HG02884 (cell line): ENCODE results near the gene ZEB1.
"Not testable (repeated sequence)": the region's sequence is repeated elsewhere in the genome, so short reads cannot be mapped to it uniquely, and the experiment has no call there.

ENCODE experiments used
- ATAC-seq: cut with Tn5 transposase; IDR thresholded peaks from one replicate; pipeline ENCODE4 v1.9.1; 2021; ENCODE audit warnings: mild to moderate bottlenecking, moderate library complexity; ENCODE audit not compliant: unreplicated experiment

ZEB1 gene

GRCh38 chr10:31413325-31413724 lies 94.3 kb downstream of the ZEB1 start:
- ATAC-seq, result no peak

DNA sequence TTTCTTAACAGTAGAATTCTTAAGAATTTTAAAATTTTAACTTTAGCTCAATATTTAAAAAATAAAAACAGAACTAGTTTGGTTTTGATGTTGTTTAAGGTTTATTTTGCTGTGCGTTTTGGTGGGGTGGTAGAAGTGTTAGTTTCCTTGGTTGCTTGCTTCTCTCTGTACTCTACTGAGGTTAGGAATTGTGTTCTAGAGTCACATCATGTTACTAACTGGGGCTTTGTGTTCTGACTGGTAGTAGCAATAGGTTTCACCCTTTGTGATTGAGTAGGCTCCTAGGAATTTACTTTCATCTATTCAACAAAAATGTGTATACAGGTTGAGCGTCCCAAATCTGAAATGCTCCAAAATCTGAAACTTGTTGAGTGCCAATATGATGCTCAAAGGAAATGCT lies 99.5 kb downstream of the ZEB1 start:
- ATAC-seq, result no peak

- ATAC-seq, result no peak
Observed at GRCh38 chr10:31419394-31420063, 100.5 kb downstream of the ZEB1 start.

GRCh38 chr10:31421322-31421721 lies 102.3 kb downstream of the ZEB1 start:
- ATAC-seq, result no peak

DNA sequence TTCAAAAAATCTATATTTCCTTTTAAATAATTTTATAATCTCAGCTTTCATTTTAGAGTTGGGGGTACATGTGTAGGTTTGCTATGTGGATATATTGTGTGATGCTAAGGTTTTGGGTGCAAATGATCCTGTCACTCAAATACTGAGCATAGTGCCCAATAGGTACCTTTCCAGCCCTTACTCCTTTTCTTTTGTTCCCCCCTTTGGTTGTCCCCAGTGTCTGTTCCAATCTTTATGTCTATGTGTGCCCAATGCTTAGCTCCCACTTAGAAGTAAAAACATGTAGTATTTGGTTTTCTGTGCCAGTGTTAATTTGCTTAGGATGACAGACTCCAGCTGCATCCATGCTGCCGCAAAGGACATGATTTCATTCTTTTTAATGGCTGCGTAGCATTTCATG lies 103.6 kb downstream of the ZEB1 start:
- ATAC-seq, result no peak

DNA sequence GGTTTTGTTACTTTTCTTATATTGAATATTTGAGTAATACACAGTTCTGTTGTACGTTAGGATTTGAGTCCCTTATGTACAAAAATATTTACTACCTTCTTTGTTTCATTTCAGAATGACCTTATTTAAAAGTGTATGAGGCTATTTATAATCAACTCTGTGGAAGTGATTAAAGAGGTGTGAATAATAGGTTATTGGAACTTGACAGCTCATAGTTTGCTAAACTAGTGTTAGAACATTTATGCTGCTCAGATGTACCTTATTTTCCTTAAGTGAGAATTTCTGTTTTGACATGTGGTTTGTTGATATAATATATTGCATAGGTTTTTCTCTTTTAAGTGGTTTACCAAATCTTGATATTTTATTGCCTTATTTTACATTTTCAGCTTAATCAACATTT lies 105.5 kb downstream of the ZEB1 start:
- no peak for ATAC-seq

DNA sequence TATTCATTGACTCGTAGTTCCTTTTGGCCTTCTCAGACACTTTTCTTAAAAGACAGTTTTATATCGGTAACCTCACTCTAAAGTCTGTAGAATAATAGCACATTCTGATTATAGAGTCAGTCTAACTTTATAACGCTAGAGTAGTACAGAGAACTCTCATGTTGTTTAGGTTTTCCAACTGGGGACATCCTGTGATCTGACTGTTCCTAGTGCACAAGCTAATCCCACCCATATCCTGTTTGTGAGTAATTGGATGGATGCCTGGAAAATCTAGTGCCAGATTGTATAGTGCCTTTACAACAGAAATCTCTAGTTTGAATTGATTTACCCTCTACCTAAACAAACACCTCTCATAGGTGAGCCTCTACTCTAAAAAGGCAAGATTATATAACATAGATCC lies 107.4 kb downstream of the ZEB1 start:
- ATAC-seq, result no peak

- ATAC-seq, result not testable (repeated sequence)
Observed at GRCh38 chr10:31427334-31427733, 108.3 kb downstream of the ZEB1 start.

DNA sequence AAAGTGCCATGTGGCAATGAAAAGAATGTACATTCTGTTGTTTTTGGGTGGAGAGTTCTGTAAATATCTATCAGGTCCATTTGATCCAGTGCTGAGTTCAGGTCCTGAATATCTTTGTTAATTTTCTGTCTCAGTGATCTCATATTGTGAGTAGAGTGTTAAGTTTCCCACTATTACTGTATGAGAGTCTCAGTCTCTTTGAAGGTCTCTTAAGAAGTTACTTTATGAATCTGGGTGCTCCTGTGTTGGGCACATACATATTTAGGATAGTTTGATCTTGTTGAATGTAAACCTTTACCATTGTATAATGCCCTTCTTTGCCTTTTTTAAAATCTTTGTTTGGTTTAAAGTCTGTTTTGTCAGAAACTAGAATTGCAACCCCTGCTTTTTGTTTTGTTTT lies 109.5 kb downstream of the ZEB1 start:
- not testable (repeated sequence) for ATAC-seq

- ATAC-seq, result no peak
Observed at GRCh38 chr10:31431021-31431420, 112.0 kb downstream of the ZEB1 start.

GRCh38 chr10:31437959-31438358 lies 118.9 kb downstream of the ZEB1 start:
- ATAC-seq, result no peak

DNA sequence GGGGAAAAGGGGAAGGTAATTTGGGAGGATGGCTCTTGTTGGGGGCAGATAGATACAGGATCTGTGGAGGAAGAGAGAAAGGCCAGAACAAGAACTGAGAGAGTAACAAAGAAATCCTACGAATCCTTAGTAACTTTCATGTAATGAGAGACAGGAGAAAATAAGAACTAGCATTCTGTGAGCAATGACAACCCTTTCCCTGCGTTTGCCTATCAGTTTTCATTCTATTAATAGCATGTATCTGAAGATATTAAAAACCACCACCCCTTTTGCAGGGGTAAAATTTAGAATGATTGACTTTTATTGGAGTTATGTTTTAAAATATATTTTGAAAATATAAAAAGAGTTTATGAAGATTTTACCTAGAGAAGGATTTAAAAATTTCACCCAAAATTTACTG lies 132.8 kb downstream of the ZEB1 start:
- ATAC-seq, result no peak

DNA sequence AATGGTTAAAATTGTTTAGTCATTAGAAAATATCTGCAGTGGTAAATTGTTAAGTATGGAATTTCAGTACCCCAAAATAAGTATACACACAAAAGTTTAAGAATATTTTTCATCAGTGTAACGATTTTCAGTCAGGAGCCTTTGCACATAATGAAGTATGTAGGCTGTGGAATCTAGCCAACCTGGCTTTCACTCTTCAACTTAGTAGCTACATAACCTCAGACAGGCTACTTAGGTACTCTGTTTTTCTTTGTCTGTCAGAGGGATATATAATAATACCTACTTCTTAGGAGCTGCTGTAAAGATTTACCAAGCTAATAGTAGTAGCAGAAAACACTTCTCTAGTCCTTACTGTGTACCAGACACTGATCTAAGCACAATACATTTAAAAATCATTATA lies 137.5 kb downstream of the ZEB1 start:
- no peak for ATAC-seq

DNA sequence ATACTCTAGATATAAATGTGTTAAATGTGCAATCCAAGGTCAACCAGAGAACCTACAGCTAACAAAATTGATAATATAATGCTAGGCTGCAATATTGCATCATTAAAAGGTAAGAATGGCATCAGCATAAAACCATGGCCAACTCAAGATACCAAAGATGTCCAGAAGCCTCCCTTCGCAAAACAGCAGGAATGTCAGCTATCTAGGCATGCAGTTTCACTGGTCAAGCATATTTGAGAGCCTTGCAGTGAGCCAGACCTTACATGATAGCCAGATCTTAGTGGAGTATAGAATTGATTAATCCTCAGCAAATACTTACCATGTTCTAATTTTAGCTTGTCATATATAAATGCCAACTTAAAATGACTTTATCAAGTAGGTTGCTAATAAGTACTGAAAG lies 138.8 kb downstream of the ZEB1 start:
- ATAC-seq, result no peak

DNA sequence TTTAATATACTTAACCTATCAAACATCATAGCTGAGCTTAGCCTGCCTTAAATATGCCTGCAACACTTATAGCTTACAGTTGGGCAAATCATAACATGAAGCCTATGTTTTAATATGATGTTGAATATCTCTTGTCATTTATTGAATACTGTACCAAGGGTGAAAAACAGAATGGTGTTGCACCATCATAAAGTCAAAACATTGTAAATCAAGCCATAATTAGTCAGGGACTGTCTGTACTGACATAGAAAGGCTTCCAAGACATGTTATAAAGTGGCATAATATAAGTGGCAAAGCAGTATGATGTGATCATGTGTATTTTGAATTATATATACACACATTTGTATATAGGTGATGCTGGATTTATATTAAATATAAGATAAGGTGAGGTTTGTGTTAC lies 140.0 kb downstream of the ZEB1 start:
- no peak for ATAC-seq

- ATAC-seq, result no peak
Observed at GRCh38 chr10:31460242-31460641, 141.2 kb downstream of the ZEB1 start.

GRCh38 chr10:31464552-31464951 lies 145.5 kb downstream of the ZEB1 start:
- ATAC-seq, result no peak

GRCh38 chr10:31466313-31466712 lies 147.3 kb downstream of the ZEB1 start:
- no peak for ATAC-seq

DNA sequence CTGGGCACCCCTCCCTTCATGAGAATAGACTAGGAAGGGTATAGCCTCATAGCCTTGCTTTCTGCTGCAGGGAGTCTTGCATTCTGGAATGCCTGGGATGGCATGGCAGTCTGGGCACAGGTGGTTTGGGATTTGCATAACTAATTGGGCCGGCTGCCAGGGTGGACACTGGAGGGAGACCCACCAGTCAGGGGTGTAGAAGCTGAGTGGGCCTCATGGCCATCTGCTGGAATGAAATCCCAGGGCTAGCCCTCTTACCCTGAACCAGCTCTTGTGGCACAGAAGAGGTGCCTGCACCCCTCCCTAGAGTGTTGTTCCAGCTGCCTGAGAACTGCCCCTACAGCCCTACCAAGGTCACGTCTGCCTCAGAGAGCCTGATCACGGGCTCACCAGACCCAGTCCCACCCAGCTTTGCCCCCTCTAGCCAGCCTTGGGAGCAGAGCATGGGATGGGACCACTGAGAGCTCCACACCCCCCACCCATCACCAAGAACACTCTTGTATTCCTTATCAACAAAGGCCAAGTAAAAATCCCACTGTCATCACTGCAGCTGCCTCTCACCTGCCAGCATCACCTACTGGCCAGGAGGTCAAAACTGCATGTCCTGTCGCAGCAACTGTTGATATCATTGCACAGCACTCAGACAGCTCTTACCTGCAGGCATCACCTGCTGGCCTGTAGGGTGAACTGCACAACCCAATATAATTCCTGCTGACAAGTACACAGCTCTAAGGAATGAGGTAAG lies 148.9 kb downstream of the ZEB1 start:
- ATAC-seq, result no peak

- no peak for ATAC-seq
Observed at GRCh38 chr10:31468536-31468859, 149.5 kb downstream of the ZEB1 start.

GRCh38 chr10:31475519-31475918 lies 156.5 kb downstream of the ZEB1 start:
- ATAC-seq, result no peak

DNA sequence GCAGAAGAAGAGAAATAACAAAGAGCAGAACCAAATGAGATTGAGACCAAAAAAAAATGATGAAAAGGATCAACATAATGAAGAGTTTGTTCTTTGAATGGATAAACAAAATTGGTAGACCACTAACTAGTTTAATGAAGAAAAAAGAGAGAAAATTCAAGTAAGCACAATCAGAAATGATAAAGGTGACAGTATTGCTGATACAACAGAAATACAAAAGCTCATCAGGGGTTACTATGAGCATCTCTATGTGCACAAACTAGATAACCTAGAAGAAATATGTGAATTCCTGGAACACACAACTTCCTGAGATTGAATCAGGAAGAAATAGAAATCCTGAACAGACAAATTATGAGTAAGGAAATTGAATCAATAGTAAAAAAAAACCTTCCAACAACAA lies 157.1 kb downstream of the ZEB1 start:
- ATAC-seq, result no peak

- ATAC-seq, result no peak
Observed at GRCh38 chr10:31477584-31477983, 158.6 kb downstream of the ZEB1 start.
